ENCODE results near the gene WDR91. TPM values are rescaled to one million over a fixed set of nuclear protein-coding genes. Genes with fewer than 3 reads are reported as not detected.
A peak's percentile ranks its signal among the peaks of the same experiment; 100 is the strongest.

The WDR91 gene
- total RNA-seq, 6 donors from 2014 or later = 19.0 to 180 (median 27.5) TPM

DNA sequence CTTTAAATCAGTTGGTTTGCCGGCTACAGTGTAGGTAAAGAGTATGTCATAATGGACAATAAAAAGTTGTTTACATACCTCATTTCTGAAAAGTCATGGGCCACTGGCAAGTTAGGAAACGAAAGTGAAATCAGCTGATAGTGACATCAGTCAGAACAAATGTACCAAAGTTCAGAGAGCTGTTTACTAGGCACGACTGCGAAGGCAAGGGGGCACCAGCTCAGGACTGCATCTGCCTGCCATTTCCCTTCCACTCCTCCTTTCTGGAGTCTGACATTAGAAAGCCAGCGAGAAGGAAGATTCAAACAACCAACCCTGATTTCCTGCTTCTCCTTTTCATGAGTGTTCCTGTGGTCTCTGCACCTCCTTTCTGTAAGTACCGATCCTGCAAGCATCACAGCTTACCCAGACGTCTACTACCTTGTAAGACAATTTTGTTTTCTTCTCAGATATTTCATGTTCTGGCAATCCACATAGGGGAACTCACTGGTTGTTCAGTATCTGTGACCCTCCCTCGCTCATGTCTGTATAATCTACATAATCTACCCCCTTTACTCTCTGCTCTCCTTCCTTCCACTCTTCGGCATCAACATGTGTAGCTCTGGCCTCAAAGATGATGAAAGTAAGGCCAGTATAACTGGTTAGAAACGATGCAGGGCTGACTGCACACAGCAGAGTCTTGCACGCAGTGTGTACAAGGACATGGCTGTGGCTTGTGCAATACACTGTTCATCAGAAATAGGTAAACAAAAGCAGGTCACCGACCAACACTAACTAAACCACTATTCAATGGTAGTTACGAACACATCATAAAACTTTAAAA, 63.2 kb downstream of the WDR91 start, which contains the start of gene TMEM140:
TSS of gene TMEM140 (plus strand) at position 174 of the 823 bp plus-strand sequence. CDS start 16,370 bp downstream, outside the sequence.
- ATAC-seq (ENCODE audit: low FRiP score in 2 of 2) (peak; percentile 83 to 84), DNase-seq (peak in 1 of 2 donors; percentile 72)
- TF ChIP-seq, protein P1, sequence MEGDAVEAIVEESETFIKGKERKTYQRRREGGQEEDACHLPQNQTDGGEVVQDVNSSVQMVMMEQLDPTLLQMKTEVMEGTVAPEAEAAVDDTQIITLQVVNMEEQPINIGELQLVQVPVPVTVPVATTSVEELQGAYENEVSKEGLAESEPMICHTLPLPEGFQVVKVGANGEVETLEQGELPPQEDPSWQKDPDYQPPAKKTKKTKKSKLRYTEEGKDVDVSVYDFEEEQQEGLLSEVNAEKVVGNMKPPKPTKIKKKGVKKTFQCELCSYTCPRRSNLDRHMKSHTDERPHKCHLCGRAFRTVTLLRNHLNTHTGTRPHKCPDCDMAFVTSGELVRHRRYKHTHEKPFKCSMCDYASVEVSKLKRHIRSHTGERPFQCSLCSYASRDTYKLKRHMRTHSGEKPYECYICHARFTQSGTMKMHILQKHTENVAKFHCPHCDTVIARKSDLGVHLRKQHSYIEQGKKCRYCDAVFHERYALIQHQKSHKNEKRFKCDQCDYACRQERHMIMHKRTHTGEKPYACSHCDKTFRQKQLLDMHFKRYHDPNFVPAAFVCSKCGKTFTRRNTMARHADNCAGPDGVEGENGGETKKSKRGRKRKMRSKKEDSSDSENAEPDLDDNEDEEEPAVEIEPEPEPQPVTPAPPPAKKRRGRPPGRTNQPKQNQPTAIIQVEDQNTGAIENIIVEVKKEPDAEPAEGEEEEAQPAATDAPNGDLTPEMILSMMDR (IDR thresholded peaks at IDR 0.05) = peak in 1 of 6 experiments; percentile 8
- TF ChIP-seq POLR2A (IDR thresholded peaks at IDR 0.05) = peak in 3 of 4 donors; percentile 56 to 93 (median 90)
- TF ChIP-seq POLR2AphosphoS5 (IDR thresholded peaks at IDR 0.05) = peak; percentile 72 to 95
- peak in 3 of 4 donors; percentile 85 to 99 (median 88) for TF ChIP-seq EP300 (IDR thresholded peaks at IDR 0.05)
- no peaks in the 10 kb centered on the region for H3K27me3 ChIP-seq
- H3K4me3 ChIP-seq = peak within 1 kb of the TSS; percentile 48 to 61 (median 54)
- WGBS, 2 donors = 5 to 7% methylated on average over 13 of the region's 13 CpGs
- H3K36me3 ChIP-seq = peaks cover 0 to 7% (median 0%) of the 10 kb centered on the region in 4 donors
- peaks cover 15 to 41% (median 30%) of the 10 kb centered on the region in 4 donors for H3K4me1 ChIP-seq
- no peaks in the 10 kb centered on the region for H3K9me3 ChIP-seq
- peak within 1 kb of the TSS; percentile 87 to 94 (median 90) for H3K27ac ChIP-seq

DNA sequence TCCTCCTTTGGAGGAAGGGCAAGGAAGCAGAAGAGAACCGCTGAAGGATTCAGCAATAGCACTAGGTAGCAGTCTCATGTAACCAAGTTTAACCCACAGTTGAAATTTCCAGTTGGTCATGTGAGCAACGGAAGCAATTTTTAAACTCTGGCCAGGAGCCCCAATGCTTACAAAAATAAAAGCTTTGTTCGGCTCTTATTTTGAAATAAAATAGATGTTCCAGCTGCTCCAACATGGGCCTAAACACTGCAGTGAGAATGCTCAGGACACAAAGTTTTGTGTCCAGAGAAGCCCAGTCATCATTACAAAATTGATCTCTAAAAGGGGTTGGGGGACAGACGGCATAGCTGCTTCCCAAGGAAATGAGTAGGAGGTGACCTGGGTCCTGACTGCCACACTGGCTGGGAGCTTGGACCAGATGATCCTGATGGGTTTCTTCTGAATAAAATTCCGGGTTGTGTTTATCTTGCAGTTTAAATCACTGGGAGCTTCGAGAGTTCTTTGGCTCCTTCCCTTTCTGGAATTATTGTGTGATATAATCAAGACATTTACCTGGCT, 63.9 kb downstream of the WDR91 start:
- DNase-seq (no peak), ATAC-seq (ENCODE audit: low FRiP score in 2 of 2) (peak; percentile 16 to 55)
- Histone ChIP-seq H3K36me3 (peaks cover 0 to 7% (median 0%) of the 10 kb centered on the region in 4 donors), H3K27ac (peak overlapping the region; percentile 87 to 94 (median 90)), H3K27me3 (no peaks in the 10 kb centered on the region), H3K9me3 (no peaks in the 10 kb centered on the region), H3K4me1 (peaks cover 15 to 40% (median 30%) of the 10 kb centered on the region in 4 donors), H3K4me3 (peak overlapping the region; percentile 9 to 61 (median 50))
- TF ChIP-seq EP300 (IDR thresholded peaks at IDR 0.05) (peak in 2 of 4 donors; percentile 11 to 43), POLR2AphosphoS5 (IDR thresholded peaks at IDR 0.05) (no peak)
- 9 to 14% methylated on average over 6 of the region's 6 CpGs for WGBS, 2 donors

DNA sequence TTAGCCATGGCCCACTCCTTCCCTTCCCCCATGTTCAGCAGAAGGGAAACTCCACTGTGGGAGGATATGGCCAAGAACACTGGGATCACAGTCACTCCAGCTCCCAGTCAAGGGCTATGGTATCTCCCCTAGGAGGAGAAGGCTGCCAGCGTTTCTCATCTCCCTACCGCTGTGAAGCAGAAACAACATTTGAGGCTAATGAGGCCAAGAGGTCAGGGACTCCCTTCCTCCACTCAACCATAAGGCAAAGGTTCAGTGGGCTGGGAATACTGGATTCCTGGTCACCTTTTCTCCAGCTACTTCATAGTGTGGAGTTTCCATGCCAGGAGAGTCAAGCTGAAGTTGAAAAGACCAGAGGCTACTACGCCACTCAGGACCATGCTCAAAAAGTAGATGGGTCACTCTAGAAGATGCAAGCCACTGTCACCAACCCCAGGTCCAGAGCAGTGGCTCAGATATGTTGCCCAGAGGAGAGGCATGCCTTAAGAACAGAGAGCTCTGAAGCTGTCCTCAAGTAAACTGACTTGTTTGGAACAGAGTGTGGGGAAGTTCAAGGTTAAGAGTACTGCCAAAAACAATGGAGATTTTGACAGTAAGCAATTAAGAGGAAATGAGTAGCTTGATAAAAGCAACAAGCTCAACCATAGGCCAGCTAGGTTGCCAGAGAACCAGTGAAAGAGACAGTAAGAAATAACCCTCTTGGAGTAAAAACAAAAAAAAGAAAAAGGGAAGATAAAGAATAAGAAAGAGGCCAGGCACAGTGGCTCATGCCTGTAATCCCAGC, 67.2 kb downstream of the WDR91 start:
- TF ChIP-seq POLR2AphosphoS5 (IDR thresholded peaks at IDR 0.05) = peak in 1 of 2 donors; percentile 31
- TF ChIP-seq POLR2A (IDR thresholded peaks at IDR 0.05) = no peak
- peak overlapping the region in 3 of 4 donors; percentile 47 to 60 (median 55) for H3K27ac ChIP-seq

More for the DNA sequence above, 67.2 kb downstream of the WDR91 start:
- H3K36me3 ChIP-seq = no peaks in the 10 kb centered on the region
- no peaks in the 10 kb centered on the region for H3K9me3 ChIP-seq
- ATAC-seq (ENCODE audit: low FRiP score in 2 of 2) = no peak
- H3K27me3 ChIP-seq = no peaks in the 10 kb centered on the region
- no peak for DNase-seq
- peaks cover 4 to 19% (median 13%) of the 10 kb centered on the region in 4 donors for H3K4me1 ChIP-seq
- 86 to 88% methylated on average over 1 to 3 of the region's 3 CpGs for WGBS, 2 donors
- no peak overlapping the region for H3K4me3 ChIP-seq

Small RNAs within 50 kb of the gene (small RNA-seq; reads per million reads assigned to genes)
- gene MIR6509 = 0 to 0.72 (median 0.31) reads per million in 4 donors

Other genes starting within 250 kb of the WDR91 start
- gene AGBL3, start 225.0 kb downstream of the WDR91 start, total RNA-seq = 1 to 10 TPM; 1.0 to 5.2 (median 2.5) TPM
- 10 to 100 TPM; 25.2 to 59.2 (median 32.4) TPM for gene TMEM140, start 63.5 kb downstream of the WDR91 start, total RNA-seq
- 100 to 1,000 TPM in 1 of 6 donors, 10 to 100 TPM in 5; 27.3 to 119 (median 40.4) TPM for gene CYREN, start 40.8 kb downstream of the WDR91 start, total RNA-seq
- not detected for gene STRA8, start 22.3 kb upstream of the WDR91 start, total RNA-seq

All from upper lobe of left lung (tissue), 6 donors.